H1 (cell line): ENCODE results near the gene EFEMP2. TPM values are rescaled to one million over a fixed set of nuclear protein-coding genes. Genes with fewer than 3 reads are reported as not detected.
A peak's percentile ranks its signal among the peaks of the same experiment; 100 is the strongest.

Source experiments
- CTCF ChIA-PET: fragments of 300-600 bp; sonication (Branson Sonifier 250); formaldehyde crosslinking; loops from one replicate; lab custom pipeline; 2021; ENCODE audit not compliant: partially characterized antibody; lab: Charles Lee
- POLR2A ChIA-PET: fragments of 300-600 bp; sonication (Branson Sonifier 250); formaldehyde crosslinking; loops from one replicate; lab custom pipeline; 2021; ENCODE audit warnings: inconsistent platforms; ENCODE audit not compliant: partially characterized antibody; lab: Charles Lee
- DNase-seq, 2 experiments: peaks; one replicate each; pipeline versions ENCODE4 v3.0.0 to v3.0.0-alpha.2; 2010 to 2022; ENCODE audit warnings: low spot score in 2 of 2, low read depth in 1 of 2, mixed read lengths in 1 of 2
- FAIRE-seq: peaks from 2 replicates; lab custom pipeline; 2011; peaks lifted over from hg19 to GRCh38; lab: Jason Lieb, UNC
- H2AFZ ChIP-seq: 2 replicates; pipeline ENCODE4 v1.8.1; 2012; ENCODE audit warnings: low read length, inconsistent platforms
- H2AK5ac ChIP-seq: 2 replicates; pipeline ENCODE4 v1.6.1; 2013; ENCODE audit warnings: low read depth, low read length
- H2BK120ac ChIP-seq: replicated peaks from 2 replicates; pipeline ENCODE3; 2013; ENCODE audit warnings: low read depth, low read length, inconsistent platforms
- H2BK12ac ChIP-seq: 2 replicates; pipeline ENCODE4 v1.6.1; 2013; ENCODE audit warnings: low read depth, low read length
- H2BK15ac ChIP-seq: 2 replicates; pipeline ENCODE4 v1.6.1; 2013; ENCODE audit warnings: low read length
- H2BK20ac ChIP-seq: 2 replicates; pipeline ENCODE4 v1.6.1; 2013; ENCODE audit warnings: low read length
- H2BK5ac ChIP-seq: 2 replicates; pipeline ENCODE4 v1.6.1; 2013; ENCODE audit warnings: low read depth, low read length
- H3K14ac ChIP-seq: 2 replicates; pipeline ENCODE4 v1.6.1; 2013; ENCODE audit warnings: inconsistent platforms; ENCODE audit not compliant: insufficient read length
- H3K18ac ChIP-seq: 2 replicates; pipeline ENCODE4 v1.6.1; 2013; ENCODE audit warnings: low read length; ENCODE audit errors: extremely low read depth
- H3K23ac ChIP-seq: 2 replicates; pipeline ENCODE4 v1.6.1; 2013; ENCODE audit warnings: inconsistent platforms; ENCODE audit not compliant: insufficient read length
- H3K23me2 ChIP-seq: 2 replicates; pipeline ENCODE4 v1.6.1; 2013; ENCODE audit warnings: low read depth, low read length
- H3K27ac ChIP-seq: 2 replicates; pipeline ENCODE4 v1.6.1; 2011; ENCODE audit warnings: low read depth, low read length, inconsistent platforms
- H3K27me3 ChIP-seq, 4 experiments: replicated peaks in 1 of 4; 1 replicate in 1 of 4; 2 replicates in 3 of 4; pipeline versions ENCODE4 v1.6.1 to v1.8.1; 2011 to 2013; ENCODE audit warnings: low read length in 3 of 4, mild to moderate bottlenecking in 3 of 4, inconsistent platforms in 2 of 4, mixed read lengths in 2 of 4, moderate library complexity in 1 of 4; ENCODE audit not compliant: control insufficient read depth in 3 of 4, insufficient read depth in 3 of 4; ENCODE audit errors: extremely low read depth in 1 of 4
- H3K36me3 ChIP-seq, 4 experiments: 2 replicates each; pipeline versions ENCODE4 v1.6.1 to v1.8.1; 2011 to 2013; ENCODE audit warnings: mild to moderate bottlenecking in 4 of 4, low read length in 3 of 4, moderate library complexity in 2 of 4, control low read depth in 1 of 4, inconsistent platforms in 1 of 4; ENCODE audit not compliant: insufficient read depth in 4 of 4, control insufficient read depth in 2 of 4
- H3K4ac ChIP-seq: replicated peaks from 2 replicates; pipeline ENCODE3; 2013; ENCODE audit warnings: low read length, low read depth, mixed read lengths, inconsistent platforms; ENCODE audit not compliant: insufficient read length
- H3K4me1 ChIP-seq, 4 experiments: replicated peaks in 1 of 4; 1 replicate in 1 of 4; 2 replicates in 3 of 4; pipeline versions ENCODE4 v1.6.1 to v1.8.1; 2011 to 2013; ENCODE audit warnings: low read length in 3 of 4, inconsistent platforms in 2 of 4, mixed read lengths in 1 of 4; ENCODE audit not compliant: insufficient read depth in 4 of 4, control insufficient read depth in 3 of 4
- H3K4me2 ChIP-seq, 2 experiments: 2 replicates each; pipeline versions ENCODE4 v1.6.1 to v1.8.1; 2011 to 2013; ENCODE audit warnings: low read depth in 2 of 2, low read length in 2 of 2, control low read depth in 1 of 2, inconsistent platforms in 1 of 2, mild to moderate bottlenecking in 1 of 2; ENCODE audit not compliant: insufficient read depth in 1 of 2
- H3K4me3 ChIP-seq, 4 experiments: fragments of 200-600, 300-600 bp in 1 of 4; sonication (generic), shearing (Covaris generic), sonication (Bioruptor Twin) in 1 of 4; 2 replicates each; pipeline versions ENCODE4 v1.5.1 to v1.8.1; 2011 to 2016; ENCODE audit warnings: low read length in 4 of 4, low read depth in 3 of 4, control low read depth in 2 of 4, inconsistent platforms in 2 of 4, mild to moderate bottlenecking in 2 of 4, mixed read lengths in 1 of 4, moderate library complexity in 1 of 4; ENCODE audit not compliant: insufficient read depth in 2 of 4; ENCODE audit errors: extremely low read depth in 1 of 4
- H3K56ac ChIP-seq: replicated peaks from 2 replicates; pipeline ENCODE3; 2013; ENCODE audit warnings: low read depth, mild to moderate bottlenecking, mixed read lengths, low read length, inconsistent platforms; ENCODE audit not compliant: insufficient read length
- H3K79me1 ChIP-seq: 2 replicates; pipeline ENCODE4 v1.6.1; 2013; ENCODE audit warnings: low read depth, low read length, control low read depth
- H3K79me2 ChIP-seq, 2 experiments: 2 replicates each; pipeline versions ENCODE4 v1.6.1 to v1.8.1; 2012 to 2013; ENCODE audit warnings: low read length in 2 of 2, mild to moderate bottlenecking in 2 of 2, inconsistent platforms in 1 of 2; ENCODE audit not compliant: insufficient read depth in 2 of 2, control insufficient read depth in 1 of 2
- H3K9ac ChIP-seq, 4 experiments: replicated peaks in 1 of 4; 1 replicate in 1 of 4; 2 replicates in 3 of 4; pipeline versions ENCODE4 v1.6.1 to v1.8.1; 2011 to 2013; ENCODE audit warnings: low read depth in 3 of 4, low read length in 3 of 4, control low read depth in 2 of 4, mild to moderate bottlenecking in 2 of 4, moderate library complexity in 2 of 4, inconsistent platforms in 1 of 4; ENCODE audit errors: extremely low read depth in 1 of 4
- H3K9me3 ChIP-seq, 2 experiments: 2 replicates each; pipeline versions ENCODE4 v1.6.1 to v1.8.1; 2012 to 2013; ENCODE audit warnings: mild to moderate bottlenecking in 2 of 2, moderate library complexity in 2 of 2, control low read depth in 1 of 2, inconsistent platforms in 1 of 2, low read depth in 1 of 2, low read length in 1 of 2, mixed read lengths in 1 of 2; ENCODE audit not compliant: insufficient read depth in 2 of 2
- H4K20me1 ChIP-seq, 2 experiments: replicated peaks in 1 of 2; 2 replicates each; pipeline versions ENCODE3 to v1.8.1; 2011 to 2013; ENCODE audit warnings: inconsistent platforms in 2 of 2, low read length in 2 of 2, mild to moderate bottlenecking in 1 of 2; ENCODE audit not compliant: insufficient read depth in 2 of 2, control insufficient read depth in 1 of 2
- H4K5ac ChIP-seq: 2 replicates; pipeline ENCODE4 v1.6.1; 2013; ENCODE audit warnings: low read length, low read depth, mixed read lengths, inconsistent platforms; ENCODE audit not compliant: insufficient read length
- H4K8ac ChIP-seq: 2 replicates; pipeline ENCODE4 v1.8.0; 2013; ENCODE audit warnings: mild to moderate bottlenecking, moderate library complexity, low read length, inconsistent platforms; ENCODE audit not compliant: insufficient read depth; ENCODE audit errors: extremely low read depth
- H4K91ac ChIP-seq: replicated peaks from 2 replicates; pipeline ENCODE3; 2013; ENCODE audit warnings: low read length, mixed read lengths, inconsistent platforms; ENCODE audit not compliant: insufficient read length
- CHD2 ChIP-seq: IDR thresholded peaks from 2 replicates; pipeline ENCODE4 v1.6.1; 2012; ENCODE audit warnings: low read length, improper control_type of control experiment
- POLR2AphosphoS5 ChIP-seq: IDR thresholded peaks from 2 replicates; pipeline ENCODE4 v1.6.1; 2011; ENCODE audit warnings: low read depth, low read length
- SP4 ChIP-seq: IDR thresholded peaks from 2 replicates; pipeline ENCODE4 v1.6.1; 2012; ENCODE audit warnings: low read length, inconsistent platforms
- WGBS, 2 experiments: shearing (Covaris generic) in 1 of 2; methylation state at CpG; one replicate each; pipeline versions ENCODE4 v1.1.6 to v1.1.7; 2013 to 2015; ENCODE audit warnings: low lambda C conversion rate in 2 of 2, mixed read lengths in 2 of 2, inconsistent platforms in 1 of 2, low coverage in 1 of 2, missing lambda C conversion rate in 1 of 2; ENCODE audit not compliant: insufficient replicate concordance in 2 of 2, insufficient coverage in 1 of 2, insufficient read length in 1 of 2; ENCODE audit errors: extremely low coverage in 1 of 2, missing lambda C conversion rate in 1 of 2; 5-methylcytosine and 5-hydroxymethylcytosine counted together
- polyA plus RNA-seq, 7 experiments: library from polyadenylated mRNA; depleted of rRNA in 3 of 7; stranded (reverse) in 5 of 7; unstranded in 2 of 7; fragments of >200 nt in 5 of 7; fragments of 200-250 nt in 2 of 7; gene quantifications; 1 replicate in 5 of 7; 2 replicates in 1 of 7; 4 replicates in 1 of 7; pipeline versions ENCODE4 v1.2.1 to v1.2.3, GENCODE V29; 2011 to 2013; ENCODE audit warnings: missing spikeins in 2 of 7, mixed read lengths in 2 of 7
- total RNA-seq: library from RNA; stranded (reverse); fragmentation: NEBNext Ultra II Directional; extraction: Animal tissue kit (Norgen Biotek cat#: 25700); gene quantifications from 2 replicates; pipeline ENCODE4 v1.2.1, GENCODE V29; 2021

Gene EFEMP2
- total and polyA plus RNA-seq, 2 of the 8 experiments (the other 6 are each of a cell fraction or from before 2014, with no cell fraction given) = 8.8 to 17.2 TPM

DNA sequence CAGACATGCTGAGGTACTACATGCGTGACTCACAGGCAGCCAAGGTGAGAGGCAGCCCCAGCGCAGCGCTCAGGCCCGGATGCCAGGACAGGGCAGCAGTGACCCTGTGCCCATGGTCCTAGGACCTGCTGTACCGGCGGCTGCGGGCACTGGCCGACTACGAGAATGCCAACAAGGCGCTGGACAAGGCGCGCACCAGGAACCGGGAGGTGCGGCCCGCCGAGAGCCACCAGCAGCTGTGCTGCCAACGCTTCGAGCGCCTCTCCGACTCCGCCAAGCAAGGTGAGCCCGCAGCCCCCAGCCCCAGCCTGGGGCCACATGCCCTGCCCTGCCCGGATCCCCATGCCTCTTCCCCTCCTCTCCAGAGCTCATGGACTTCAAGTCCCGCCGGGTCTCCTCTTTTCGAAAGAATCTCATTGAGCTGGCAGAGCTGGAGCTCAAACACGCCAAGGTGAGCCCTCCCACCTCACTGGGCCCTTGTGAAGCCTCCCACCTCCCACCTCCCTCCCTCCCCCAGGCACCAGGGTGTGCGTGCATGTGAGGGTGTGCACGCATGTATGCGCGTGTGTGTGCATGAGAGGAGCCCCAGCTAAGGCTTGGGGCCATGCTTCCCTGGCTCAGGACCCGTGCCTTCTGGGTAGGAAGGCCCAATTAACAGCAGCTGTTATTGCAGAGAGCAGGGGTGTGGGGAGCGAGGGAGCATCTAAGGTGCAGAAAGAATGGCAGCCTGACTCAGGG is 19.9 kb downstream of the EFEMP2 start:
- Histone ChIP-seq H3K79me1 (peaks cover 20% of the 10 kb centered on the region), H3K9me3 (peaks cover 7 to 10% of the 10 kb centered on the region in 2 experiments; a peak in 2 of 4 replicates)

More for the DNA sequence above, 19.9 kb downstream of the EFEMP2 start:
- Histone ChIP-seq H2AFZ (no peak overlapping the region), H3K4ac (no peak overlapping the region), H3K4me1 (peaks cover 0 to 10% (median under 1%) of the 10 kb centered on the region in 4 experiments; a peak in 5 of 7 replicates), H3K36me3 (peaks cover 17 to 34% (median 31%) of the 10 kb centered on the region in 4 experiments), H2BK20ac (no peak overlapping the region), H3K4me2 (no peak overlapping the region), H3K14ac (no peak overlapping the region), H2BK12ac (no peak overlapping the region), H4K8ac (no peak overlapping the region), H4K5ac (no peak overlapping the region), H3K56ac (no peak overlapping the region), H3K27me3 (no peaks in the 10 kb centered on the region; a peak in 1 of 7 replicates), H2AK5ac (no peak overlapping the region), H3K23me2 (peaks cover 3% of the 10 kb centered on the region; the same call in 1 of the 2 replicates), H4K20me1 (peaks cover 29 to 30% of the 10 kb centered on the region in 2 experiments), H2BK120ac (no peak overlapping the region), H3K79me2 (peaks cover 15 to 36% of the 10 kb centered on the region in 2 experiments), H2BK15ac (no peak overlapping the region), H3K18ac (no peak overlapping the region; the same call in 1 of the 2 replicates), H3K4me3 (no peak overlapping the region), H3K9ac (no peak overlapping the region), H3K27ac (no peak overlapping the region), H3K23ac (no peak overlapping the region), H4K91ac (no peak overlapping the region), H2BK5ac (0 out of 2 replicates have a peak overlapping the region, but pooled peaks have one; percentile 20)
- ChIA-PET POLR2A (interaction anchor here (0.6 to 38.3 kb wide), 32 partner anchors 8 to 246 kb away, joined by 3 to 1071 read pairs (median 4); partner anchors contain the start of genes CCDC85B, CFL1, CTSW and EFEMP2), CTCF (interaction anchor here (0.7 to 15.2 kb wide), 25 partner anchors 9 to 198 kb away, joined by 3 to 283 read pairs (median 6); partner anchors contain the start of genes AP5B1, CCDC85B, CFL1 and CTSW)
- FAIRE-seq (no peak), DNase-seq (no peak)
- TF ChIP-seq SP4 = no peak
- peak; percentile 81 for TF ChIP-seq POLR2AphosphoS5
- peak; percentile 25; the same call in 1 of the 2 replicates for TF ChIP-seq CHD2
- 97% methylated on average over 24 of the region's 33 CpGs; no CpG with 5 or more reads in 1 of the 2 experiments for WGBS, 2 experiments
